ENCODE data around the gene NF2.

- TF ChIP-seq CTCF (IDR thresholded peaks at IDR 0.05) (no peak), POLR2A (IDR thresholded peaks at IDR 0.05) (no peak)
These were observed 108.7 kb downstream of the NF2 start for GRCh38 chr22:29712119-29712518.

Measured in testis (tissue), 2 donors.